Sigmoid colon (tissue), 4 donors: Measurements from ENCODE around the gene KAZN.

ENCODE experiments used
- EP300 ChIP-seq, 4 donors: sonication (generic); formaldehyde crosslinking; IDR thresholded peaks; one replicate each; pipeline ENCODE4 v1.6.1; 2017; ENCODE audit warnings: antibody characterized with exemption in 4 of 4
- POLR2A ChIP-seq, 2 donors: fragments of 450-650 bp; IDR thresholded peaks; one replicate each; pipeline ENCODE4 v1.6.1; 2016; ENCODE audit warnings: antibody characterized with exemption in 2 of 2, mild to moderate bottlenecking in 2 of 2, moderate library complexity in 2 of 2
- POLR2AphosphoS5 ChIP-seq, 4 donors: sonication (generic); formaldehyde crosslinking; IDR thresholded peaks; one replicate each; pipeline ENCODE4 v1.6.1; 2017; ENCODE audit warnings: antibody characterized with exemption in 4 of 4
- TF ChIP-seq, protein P1 (sequence below), 4 experiments: fragments of 450-650 bp in 3 of 4; fragments of 200-600 bp in 1 of 4; IDR thresholded peaks; one replicate each; pipeline ENCODE4 v1.5.1; 2016 to 2019; ENCODE audit warnings: antibody characterized with exemption in 4 of 4, mild to moderate bottlenecking in 3 of 4, moderate library complexity in 2 of 4

DNA sequence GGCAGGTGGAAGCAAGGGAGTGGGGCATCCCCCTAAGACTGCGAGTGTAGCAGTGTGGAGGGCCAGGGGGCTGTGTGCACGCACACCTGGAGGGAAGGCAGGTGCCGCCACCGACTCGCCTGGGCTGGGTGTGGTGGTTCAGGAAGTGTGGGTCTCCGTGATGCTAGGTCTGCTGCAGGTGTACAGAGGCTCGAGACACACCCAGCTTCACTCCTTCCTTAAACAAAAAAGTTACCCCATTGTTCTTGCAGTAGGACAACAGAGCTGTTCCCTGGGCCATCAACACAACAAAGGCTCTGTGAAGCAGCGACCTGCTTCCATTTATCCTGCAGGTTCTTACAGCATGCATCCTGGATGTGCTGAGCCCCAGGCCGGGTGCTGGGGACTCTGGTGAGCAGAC, 454.7 kb downstream of the KAZN start:
- TF ChIP-seq, protein P1, sequence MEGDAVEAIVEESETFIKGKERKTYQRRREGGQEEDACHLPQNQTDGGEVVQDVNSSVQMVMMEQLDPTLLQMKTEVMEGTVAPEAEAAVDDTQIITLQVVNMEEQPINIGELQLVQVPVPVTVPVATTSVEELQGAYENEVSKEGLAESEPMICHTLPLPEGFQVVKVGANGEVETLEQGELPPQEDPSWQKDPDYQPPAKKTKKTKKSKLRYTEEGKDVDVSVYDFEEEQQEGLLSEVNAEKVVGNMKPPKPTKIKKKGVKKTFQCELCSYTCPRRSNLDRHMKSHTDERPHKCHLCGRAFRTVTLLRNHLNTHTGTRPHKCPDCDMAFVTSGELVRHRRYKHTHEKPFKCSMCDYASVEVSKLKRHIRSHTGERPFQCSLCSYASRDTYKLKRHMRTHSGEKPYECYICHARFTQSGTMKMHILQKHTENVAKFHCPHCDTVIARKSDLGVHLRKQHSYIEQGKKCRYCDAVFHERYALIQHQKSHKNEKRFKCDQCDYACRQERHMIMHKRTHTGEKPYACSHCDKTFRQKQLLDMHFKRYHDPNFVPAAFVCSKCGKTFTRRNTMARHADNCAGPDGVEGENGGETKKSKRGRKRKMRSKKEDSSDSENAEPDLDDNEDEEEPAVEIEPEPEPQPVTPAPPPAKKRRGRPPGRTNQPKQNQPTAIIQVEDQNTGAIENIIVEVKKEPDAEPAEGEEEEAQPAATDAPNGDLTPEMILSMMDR (IDR thresholded peaks at IDR 0.05) = no peak
- TF ChIP-seq POLR2A (IDR thresholded peaks at IDR 0.05) = no peak
- TF ChIP-seq POLR2AphosphoS5 (IDR thresholded peaks at IDR 0.05) = no peak
- no peak for TF ChIP-seq EP300 (IDR thresholded peaks at IDR 0.05)
